Stimulated activated CD4-positive, alpha-beta T cell treated with anti-CD3 and anti-CD28 coated beads, Interleukin-4, amount 100 ng/mL, for 1 hour (primary cell): ENCODE results near the gene ZIC5.
"Not testable (repeated sequence)": the region's sequence is repeated elsewhere in the genome, so short reads cannot be mapped to it uniquely, and the experiment has no call there.

Source experiments
- DNase-seq: peaks from one replicate; pipeline ENCODE4 v3.0.0-alpha.2; 2020

ZIC5 gene

GRCh38 chr13:99959540-99960230 is 11.9 kb downstream of the ZIC5 start:
- DNase-seq: no peak

DNA sequence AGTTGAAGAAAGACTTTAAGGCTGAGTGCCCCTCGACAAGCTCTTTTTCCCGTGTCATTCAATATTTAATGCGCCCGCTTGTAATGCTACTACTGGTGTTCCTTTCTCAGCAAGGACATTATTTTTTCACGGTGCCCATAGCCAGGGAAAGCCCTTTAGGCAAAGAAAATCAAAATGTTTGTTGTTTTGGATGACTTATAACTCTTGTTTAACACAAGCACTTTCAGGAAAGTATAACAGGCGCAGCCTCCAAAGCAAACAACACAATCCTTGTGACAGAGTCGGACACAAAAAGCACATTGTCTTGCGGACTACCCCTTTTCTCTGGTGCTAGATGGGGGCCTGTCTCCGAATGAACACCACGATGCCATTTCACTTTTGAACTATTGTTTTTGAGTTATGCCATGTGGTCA is 12.4 kb downstream of the ZIC5 start:
- no peak for DNase-seq

GRCh38 chr13:99958406-99959126 is 13.0 kb downstream of the ZIC5 start:
- DNase-seq: no peak

DNA sequence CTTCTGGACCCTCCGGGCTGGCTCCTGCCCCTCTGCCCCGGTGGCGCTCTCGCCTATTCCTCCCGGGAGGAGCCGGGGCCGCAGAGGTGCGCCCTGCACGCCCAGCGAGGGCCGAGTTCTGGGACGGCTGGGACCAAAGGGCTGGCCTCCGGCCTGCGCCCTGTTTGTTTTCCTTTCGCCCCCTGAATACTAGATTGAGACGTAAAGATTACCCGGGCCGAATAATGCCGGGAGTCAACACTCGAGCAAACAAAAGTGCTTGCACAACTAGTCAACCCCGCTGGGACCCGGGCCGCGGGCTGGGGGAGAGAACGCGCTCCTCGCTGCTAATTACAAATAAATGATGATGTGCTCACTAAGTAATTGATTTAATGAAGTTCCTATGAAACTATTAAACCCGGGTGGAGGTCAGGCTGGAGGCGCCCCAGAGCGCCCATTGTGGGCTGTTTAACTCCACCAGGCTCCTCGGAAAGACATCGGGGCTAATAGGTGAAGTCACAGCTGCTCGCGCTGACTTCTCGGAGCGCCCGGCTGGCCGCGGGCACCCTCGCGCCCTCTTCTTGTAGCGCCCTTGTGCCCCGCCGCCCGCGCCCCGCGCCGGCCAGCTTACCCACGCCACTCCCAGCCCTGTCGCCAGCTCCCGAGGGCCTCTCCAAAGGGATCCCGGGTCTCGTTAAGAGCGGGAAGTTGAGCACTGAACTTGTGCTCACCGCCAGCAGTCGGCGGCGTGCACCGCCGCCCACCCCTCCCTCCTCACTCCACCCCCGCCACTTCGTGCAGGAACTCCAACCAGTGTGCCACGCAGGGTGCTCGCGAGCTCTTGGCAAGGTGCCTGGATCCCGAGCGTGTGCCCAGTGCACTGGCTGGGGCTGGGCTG is 14.9 kb downstream of the ZIC5 start:
- DNase-seq: no peak

DNA sequence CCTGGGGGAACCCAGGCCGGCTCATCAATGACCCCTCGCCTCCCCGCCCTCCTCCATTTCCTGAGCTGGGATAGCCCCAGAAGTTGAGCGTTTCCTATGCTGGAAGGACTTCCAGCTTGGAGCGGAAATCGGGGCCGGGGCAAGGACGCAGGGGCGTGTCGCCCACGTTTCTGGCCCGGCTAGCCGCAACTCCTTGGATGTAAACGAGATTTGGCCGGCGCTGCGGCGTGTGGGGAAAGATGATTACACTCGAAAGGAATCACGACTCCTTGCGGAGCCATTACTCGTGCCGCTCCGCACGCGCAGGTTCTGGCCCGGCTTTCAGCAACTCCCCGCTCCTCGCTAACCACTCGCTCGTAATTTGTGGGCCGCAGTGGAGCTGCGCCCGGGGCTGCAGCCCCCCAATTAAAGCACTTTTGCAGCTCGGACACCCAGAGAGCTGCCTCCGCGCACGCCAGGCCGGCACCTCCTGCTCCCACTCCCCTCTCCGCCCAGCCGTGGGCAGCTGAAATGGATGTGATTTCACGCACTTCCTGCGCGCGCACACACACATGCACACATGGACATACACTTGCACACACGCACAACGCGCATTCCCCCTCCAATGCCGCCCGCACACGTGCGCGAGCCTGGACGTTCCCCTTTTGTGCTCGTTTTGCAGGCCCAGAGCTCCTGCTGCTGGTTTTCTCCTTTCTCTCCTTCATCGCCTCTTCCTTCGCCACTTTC is 15.7 kb downstream of the ZIC5 start:
- DNase-seq: no peak

GRCh38 chr13:99955107-99955746 is 16.3 kb downstream of the ZIC5 start:
- no peak for DNase-seq

DNA sequence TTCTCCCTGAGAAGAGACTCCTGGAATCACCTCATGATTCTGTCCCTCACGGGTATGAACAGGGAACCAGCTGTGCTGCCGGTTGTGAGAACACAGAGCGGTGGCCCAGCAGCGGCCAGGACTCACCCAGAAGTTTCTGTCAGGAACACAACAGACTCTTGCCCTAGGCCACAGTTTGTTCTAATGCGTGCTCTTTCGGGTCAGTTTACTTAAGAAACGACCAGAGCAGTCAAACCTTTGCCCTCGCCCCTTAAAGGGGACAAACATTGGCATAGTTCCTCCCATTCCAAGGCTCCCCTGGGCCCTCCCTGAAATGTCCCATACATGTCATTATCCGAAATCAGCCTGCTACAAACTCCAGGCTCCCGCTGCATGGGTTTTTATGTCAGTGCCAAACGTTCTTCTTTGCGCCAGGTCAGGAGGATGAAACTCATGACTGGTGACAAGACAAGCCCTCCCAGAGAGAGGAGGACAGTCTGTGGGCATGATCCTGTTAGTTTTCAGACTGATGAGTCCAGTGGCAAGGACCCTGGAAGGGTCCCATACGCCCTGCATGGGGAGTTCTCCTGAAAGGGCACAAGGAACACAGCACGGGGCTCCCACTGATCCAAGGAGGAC is 18.3 kb downstream of the ZIC5 start:
- DNase-seq: no peak

DNA sequence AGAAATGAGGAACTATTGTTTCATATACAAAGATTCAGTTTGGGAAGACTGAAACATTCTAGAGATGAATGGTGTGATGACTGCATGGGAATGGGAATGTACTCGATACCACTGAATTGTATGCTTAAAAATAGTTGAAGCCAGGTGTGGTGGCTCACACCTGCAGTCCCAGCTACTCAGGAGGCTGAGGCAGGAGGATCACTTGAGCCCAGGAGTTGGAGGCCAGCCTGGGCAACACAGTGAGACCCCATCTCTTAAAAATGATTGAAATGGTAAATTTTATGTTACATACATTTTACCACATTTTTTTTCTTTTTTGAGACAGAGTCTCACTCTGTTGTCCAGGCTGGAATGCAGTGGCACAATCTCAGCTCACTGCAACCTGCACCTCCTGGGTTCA is 19.9 kb downstream of the ZIC5 start:
- not testable (repeated sequence) for DNase-seq

- no peak for DNase-seq
Measured at GRCh38 chr13:99949679-99950413, 21.7 kb downstream of the ZIC5 start.

- DNase-seq: no peak
Measured at GRCh38 chr13:99948907-99949678, 22.5 kb downstream of the ZIC5 start.

GRCh38 chr13:99948411-99948810 is 23.2 kb downstream of the ZIC5 start:
- no peak for DNase-seq

DNA sequence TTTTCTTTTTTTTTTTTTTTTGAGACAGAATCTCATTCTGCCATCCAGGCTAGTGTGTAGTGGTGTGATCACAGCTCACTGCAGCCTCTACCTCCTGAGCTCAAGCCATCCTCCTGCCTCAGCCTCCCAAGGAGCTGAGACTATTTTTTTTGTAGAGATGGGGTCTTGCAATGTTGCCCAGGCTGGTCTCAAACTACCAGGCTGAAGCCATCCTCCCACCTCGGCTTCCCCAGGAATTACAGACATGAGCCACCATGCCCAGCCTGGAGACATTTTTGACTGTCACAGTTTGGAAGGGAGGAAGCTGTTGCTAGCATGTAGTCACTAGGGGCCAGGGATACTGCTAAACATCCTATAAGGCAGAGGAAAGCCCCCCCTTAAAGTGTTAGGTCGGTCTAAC is 23.9 kb downstream of the ZIC5 start:
- no peak for DNase-seq

- DNase-seq: not testable (repeated sequence)
Measured at GRCh38 chr13:99945515-99945914, 26.1 kb downstream of the ZIC5 start.

GRCh38 chr13:99944606-99945005 is 27.0 kb downstream of the ZIC5 start:
- no peak for DNase-seq

GRCh38 chr13:99944102-99944501 is 27.5 kb downstream of the ZIC5 start:
- no peak for DNase-seq

DNA sequence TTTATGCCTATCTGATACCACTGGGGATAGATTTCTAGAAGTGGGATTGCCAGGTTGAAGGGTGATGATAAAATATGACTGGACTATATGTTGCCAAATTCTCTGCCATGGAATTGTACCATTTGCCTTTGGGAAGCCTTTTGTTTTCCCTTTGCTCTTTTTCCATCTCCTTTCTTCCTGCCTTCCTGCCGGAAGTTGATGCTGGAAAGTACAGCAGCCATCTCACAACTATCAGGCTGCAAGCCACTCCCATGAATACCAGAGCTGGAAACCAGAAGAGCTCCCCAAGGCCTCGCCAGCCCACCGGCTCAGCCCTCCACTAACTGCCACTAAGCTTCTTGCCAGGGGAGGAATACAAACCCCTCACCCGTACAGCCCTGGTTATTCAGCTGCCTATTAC is 29.7 kb downstream of the ZIC5 start:
- DNase-seq: no peak

GRCh38 chr13:99941086-99941485 is 30.5 kb downstream of the ZIC5 start:
- DNase-seq: no peak

GRCh38 chr13:99938635-99939034 is 32.9 kb downstream of the ZIC5 start:
- DNase-seq: no peak

DNA sequence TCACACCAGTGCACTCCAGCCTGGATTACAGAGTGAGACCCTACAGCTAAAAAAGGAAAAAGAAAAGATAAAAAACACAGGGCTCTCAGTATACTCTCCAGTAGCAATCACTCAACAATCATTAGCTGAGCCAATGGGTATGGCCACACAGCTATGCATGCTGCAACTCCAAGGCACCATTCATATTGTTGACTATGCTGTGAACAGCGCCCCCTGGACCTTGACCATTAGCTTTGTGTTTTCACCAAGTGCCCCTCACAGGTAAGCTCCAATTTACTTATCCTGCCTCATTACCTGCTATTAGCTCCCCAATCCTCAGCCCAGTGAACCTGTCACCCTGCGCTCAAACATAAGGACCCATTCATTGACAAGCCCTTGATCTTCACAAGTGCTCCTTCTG is 35.8 kb downstream of the ZIC5 start:
- no peak for DNase-seq

DNA sequence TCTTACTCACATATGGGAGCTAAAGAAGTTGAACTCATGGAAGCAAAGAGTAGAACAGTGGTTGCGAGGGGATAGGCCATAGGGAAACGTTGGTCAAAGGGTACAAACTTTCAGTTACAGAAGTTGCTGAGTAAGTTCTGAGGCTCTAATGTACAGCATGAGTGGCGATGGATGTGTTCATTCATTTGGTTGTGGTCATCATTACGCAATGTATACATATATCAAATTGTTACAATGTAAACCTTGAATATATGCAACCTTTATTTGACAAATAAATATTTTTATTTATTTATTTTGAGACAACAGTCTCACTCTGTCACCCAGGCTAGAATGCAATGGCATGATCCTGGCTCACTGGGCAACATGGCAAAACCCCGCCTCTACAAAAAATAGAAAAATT is 38.7 kb downstream of the ZIC5 start:
- DNase-seq: no peak
